AG20443 (cell line): ENCODE data around the gene ATL3.
"Not testable (repeated sequence)": the region's sequence is repeated elsewhere in the genome, so short reads cannot be mapped to it uniquely, and the experiment has no call there.

Source experiments
- DNase-seq: peaks from one replicate; pipeline ENCODE4 v3.0.0; 2012; ENCODE audit warnings: low spot score, mixed read lengths

ATL3 gene

GRCh38 chr11:63586451-63587166 is 84.6 kb downstream of the ATL3 start:
- no peak for DNase-seq

GRCh38 chr11:63583357-63583677 is 87.9 kb downstream of the ATL3 start:
- no peak for DNase-seq

GRCh38 chr11:63581224-63581623 is 90.0 kb downstream of the ATL3 start:
- not testable (repeated sequence) for DNase-seq

GRCh38 chr11:63578882-63579281 is 92.3 kb downstream of the ATL3 start:
- not testable (repeated sequence) for DNase-seq

- peak; percentile 50 for DNase-seq
Measured at GRCh38 chr11:63574856-63575602, 96.1 kb downstream of the ATL3 start.
